ENCODE measurements around the gene SELENOV.

SELENOV gene

GRCh38 chr19:39568604-39569003, 53.7 kb downstream of the SELENOV start:
- no peak for DNase-seq
